Activated CD8-positive, alpha-beta memory T cell treated with anti-CD3 and anti-CD28 coated beads for 24 hours (primary cell): ENCODE results near the gene WDR45B.
"Not testable (repeated sequence)": the region's sequence is repeated elsewhere in the genome, so short reads cannot be mapped to it uniquely, and the experiment has no call there.

Experiments
- DNase-seq: peaks from one replicate; pipeline ENCODE4 v3.0.0-alpha.2; 2020

WDR45B gene

GRCh38 chr17:82598256-82599119 lies 49.8 kb downstream of the WDR45B start:
- no peak for DNase-seq

GRCh38 chr17:82596837-82597672 lies 51.2 kb downstream of the WDR45B start:
- no peak for DNase-seq

- no peak for DNase-seq
These were observed 51.9 kb downstream of the WDR45B start for GRCh38 chr17:82596296-82596695.

GRCh38 chr17:82595893-82596292 lies 52.4 kb downstream of the WDR45B start:
- no peak for DNase-seq

GRCh38 chr17:82594571-82594970 lies 53.7 kb downstream of the WDR45B start:
- DNase-seq: no peak

- DNase-seq: no peak
These were observed 54.6 kb downstream of the WDR45B start for GRCh38 chr17:82593590-82594087.

- peak; percentile 83 for DNase-seq
These were observed 55.3 kb downstream of the WDR45B start for GRCh38 chr17:82592767-82593589.

- no peak for DNase-seq
These were observed 55.9 kb downstream of the WDR45B start for GRCh38 chr17:82592289-82592766.

- DNase-seq: no peak
These were observed 57.2 kb downstream of the WDR45B start for GRCh38 chr17:82590881-82591539.

GRCh38 chr17:82590216-82590615 lies 58.0 kb downstream of the WDR45B start:
- DNase-seq: no peak

- no peak for DNase-seq
These were observed 58.4 kb downstream of the WDR45B start for GRCh38 chr17:82589851-82590180.

- DNase-seq: no peak
These were observed 59.7 kb downstream of the WDR45B start for GRCh38 chr17:82588266-82589175.

GRCh38 chr17:82587234-82588086 lies 60.8 kb downstream of the WDR45B start:
- no peak for DNase-seq

- no peak for DNase-seq
These were observed 61.5 kb downstream of the WDR45B start for GRCh38 chr17:82586576-82587233.

GRCh38 chr17:82585935-82586575 lies 62.2 kb downstream of the WDR45B start:
- DNase-seq: not testable (repeated sequence)

GRCh38 chr17:82583720-82584234 lies 64.5 kb downstream of the WDR45B start:
- DNase-seq: peak; percentile 76

- DNase-seq: no peak
These were observed 65.5 kb downstream of the WDR45B start for GRCh38 chr17:82582709-82583108.

GRCh38 chr17:82582213-82582612 lies 66.0 kb downstream of the WDR45B start:
- no peak for DNase-seq

- DNase-seq: not testable (repeated sequence)
These were observed 68.3 kb downstream of the WDR45B start for GRCh38 chr17:82579969-82580368.
